HEK293 (cell line): ENCODE results near the gene EIF4E.

Source experiments
- CTCF ChIA-PET: fragments of 350-600 bp; formaldehyde crosslinking; extraction: SDS; loops from one replicate; lab custom pipeline; 2021; ENCODE audit warnings: antibody characterized with exemption; lab: Yijun Ruan, JAX
- POLR2A ChIA-PET: fragments of 300-600 bp; formaldehyde crosslinking; extraction: SDS; loops from one replicate; lab custom pipeline; 2020; ENCODE audit warnings: antibody characterized with exemption, inconsistent platforms; lab: Yijun Ruan, JAX
- H3K27ac ChIP-seq: fragments of 200-500 bp; sonication (Bioruptor generic); 2 replicates; pipeline ENCODE4 v1.5.1; 2014; ENCODE audit warnings: low read depth, low read length, control low read depth, inconsistent platforms; ENCODE audit errors: extremely low read depth
- H3K36me3 ChIP-seq, 2 experiments: fragments of 200-500 bp in 1 of 2; sonication (Bioruptor generic) in 1 of 2; 1 replicate in 1 of 2; 2 replicates in 1 of 2; pipeline ENCODE4 v1.5.1; 2014 to 2017; ENCODE audit warnings: inconsistent platforms in 2 of 2, low read length in 2 of 2; ENCODE audit not compliant: control insufficient read depth in 2 of 2, insufficient read depth in 1 of 2
- H3K4me1 ChIP-seq: fragments of 200-500 bp; sonication (Bioruptor generic); 2 replicates; pipeline ENCODE4 v1.5.1; 2014; ENCODE audit warnings: mild to moderate bottlenecking, low read length, inconsistent platforms; ENCODE audit not compliant: control insufficient read depth, insufficient read depth
- H3K4me3 ChIP-seq: 2 replicates; pipeline ENCODE4 v1.5.1; 2011; ENCODE audit warnings: low read depth, mild to moderate bottlenecking, control low read depth, low read length, moderate library complexity
- H3K9me3 ChIP-seq: fragments of 200-500 bp; sonication (Bioruptor generic); 2 replicates; pipeline ENCODE4 v1.5.1; 2014; ENCODE audit warnings: low read depth, low read length, inconsistent platforms; ENCODE audit not compliant: control insufficient read depth, insufficient read depth
- KLF1 ChIP-seq: fragments of 450-650 bp; formaldehyde crosslinking; IDR thresholded peaks from 2 replicates; pipeline ENCODE4 v1.5.1; 2016; ENCODE audit warnings: missing biosample characterization, missing genetic modification characterization
- SALL2 ChIP-seq: fragments of 450-650 bp; formaldehyde crosslinking; IDR thresholded peaks from 2 replicates; pipeline ENCODE4 v1.5.0; 2017; ENCODE audit warnings: missing biosample characterization, mild to moderate bottlenecking, missing genetic modification characterization, borderline replicate concordance
- TRIM28 ChIP-seq: IDR thresholded peaks from 2 replicates; pipeline ENCODE4 v1.6.1; 2011; ENCODE audit warnings: low read length, control low read depth, borderline replicate concordance
- ZBTB21 ChIP-seq: fragments of 450-650 bp; formaldehyde crosslinking; IDR thresholded peaks from 2 replicates; pipeline ENCODE4 v1.5.1; 2017; ENCODE audit warnings: missing biosample characterization, missing genetic modification characterization
- ZFHX2 ChIP-seq: fragments of 450-650 bp; formaldehyde crosslinking; conservative IDR thresholded peaks from 2 replicates; pipeline ENCODE4 v1.5.1; 2016; ENCODE audit warnings: missing biosample characterization, missing genetic modification characterization
- ZFP3 ChIP-seq: fragments of 450-650 bp; formaldehyde crosslinking; IDR thresholded peaks from 2 replicates; pipeline ENCODE4 v1.5.1; 2016; ENCODE audit warnings: low read depth, missing biosample characterization, missing genetic modification characterization
- ZNF169 ChIP-seq: fragments of 450-650 bp; formaldehyde crosslinking; IDR thresholded peaks from 2 replicates; pipeline ENCODE4 v1.5.1; 2016; ENCODE audit warnings: missing biosample characterization, missing genetic modification characterization
- ZNF184 ChIP-seq: fragments of 450-650 bp; IDR thresholded peaks from 2 replicates; pipeline ENCODE4 v1.5.1; 2018; ENCODE audit warnings: missing biosample characterization, mild to moderate bottlenecking, missing genetic modification characterization
- ZNF23 ChIP-seq: fragments of 450-650 bp; formaldehyde crosslinking; IDR thresholded peaks from 2 replicates; pipeline ENCODE4 v1.5.1; 2016; ENCODE audit warnings: missing biosample characterization, missing genetic modification characterization, borderline replicate concordance
- ZNF302 ChIP-seq: fragments of 450-650 bp; formaldehyde crosslinking; IDR thresholded peaks from 2 replicates; pipeline ENCODE4 v1.5.1; 2016; ENCODE audit warnings: missing biosample characterization, missing genetic modification characterization, low read depth
- ZNF433 ChIP-seq: fragments of 450-650 bp; formaldehyde crosslinking; IDR thresholded peaks from 2 replicates; pipeline ENCODE4 v1.5.1; 2016; ENCODE audit warnings: missing biosample characterization, missing genetic modification characterization, low read depth
- ZNF48 ChIP-seq: fragments of 450-650 bp; formaldehyde crosslinking; IDR thresholded peaks from 2 replicates; pipeline ENCODE4 v1.5.1; 2016; ENCODE audit warnings: missing biosample characterization, missing genetic modification characterization
- ZNF501 ChIP-seq: fragments of 450-650 bp; formaldehyde crosslinking; IDR thresholded peaks from 2 replicates; pipeline ENCODE4 v1.5.1; 2016; ENCODE audit warnings: missing biosample characterization, missing genetic modification characterization
- ZNF514 ChIP-seq: fragments of 450-650 bp; formaldehyde crosslinking; IDR thresholded peaks from 2 replicates; pipeline ENCODE4 v1.5.1; 2016; ENCODE audit warnings: missing biosample characterization, missing genetic modification characterization
- ZNF548 ChIP-seq: fragments of 450-650 bp; formaldehyde crosslinking; IDR thresholded peaks from 2 replicates; pipeline ENCODE4 v1.5.1; 2016; ENCODE audit warnings: missing biosample characterization, missing genetic modification characterization
- ZNF621 ChIP-seq: fragments of 450-650 bp; formaldehyde crosslinking; IDR thresholded peaks from 2 replicates; pipeline ENCODE4 v1.5.1; 2017; ENCODE audit warnings: missing biosample characterization, missing genetic modification characterization
- ZNF654 ChIP-seq: fragments of 450-650 bp; formaldehyde crosslinking; IDR thresholded peaks from 2 replicates; pipeline ENCODE4 v1.5.1; 2016; ENCODE audit warnings: low read depth, missing biosample characterization, missing genetic modification characterization
- ZNF692 ChIP-seq: fragments of 450-650 bp; formaldehyde crosslinking; IDR thresholded peaks from 2 replicates; pipeline ENCODE4 v1.5.1; 2016; ENCODE audit warnings: missing biosample characterization, missing genetic modification characterization
- ZNF704 ChIP-seq: fragments of 450-650 bp; formaldehyde crosslinking; IDR thresholded peaks from 2 replicates; pipeline ENCODE4 v1.5.1; 2016; ENCODE audit warnings: missing biosample characterization, missing genetic modification characterization
- ZNF768 ChIP-seq: fragments of 450-650 bp; formaldehyde crosslinking; IDR thresholded peaks from 2 replicates; pipeline ENCODE4 v1.5.1; 2018; ENCODE audit warnings: missing biosample characterization, mild to moderate bottlenecking, missing genetic modification characterization
- ZNF792 ChIP-seq: fragments of 450-650 bp; formaldehyde crosslinking; IDR thresholded peaks from 2 replicates; pipeline ENCODE4 v1.5.1; 2016; ENCODE audit warnings: missing biosample characterization, missing genetic modification characterization
- ZNF843 ChIP-seq: fragments of 450-650 bp; formaldehyde crosslinking; IDR thresholded peaks from 2 replicates; pipeline ENCODE4 v1.5.1; 2016; ENCODE audit warnings: missing biosample characterization, missing genetic modification characterization
- ZSCAN18 ChIP-seq: fragments of 450-650 bp; formaldehyde crosslinking; IDR thresholded peaks from 2 replicates; pipeline ENCODE4 v1.5.1; 2016; ENCODE audit warnings: missing biosample characterization, missing genetic modification characterization
- TF ChIP-seq, protein P1 (sequence below): fragments of 450-650 bp; formaldehyde crosslinking; IDR thresholded peaks from 2 replicates; pipeline ENCODE4 v1.5.0; 2017; ENCODE audit warnings: missing biosample characterization, missing genetic modification characterization, borderline replicate concordance

Gene EIF4E

DNA sequence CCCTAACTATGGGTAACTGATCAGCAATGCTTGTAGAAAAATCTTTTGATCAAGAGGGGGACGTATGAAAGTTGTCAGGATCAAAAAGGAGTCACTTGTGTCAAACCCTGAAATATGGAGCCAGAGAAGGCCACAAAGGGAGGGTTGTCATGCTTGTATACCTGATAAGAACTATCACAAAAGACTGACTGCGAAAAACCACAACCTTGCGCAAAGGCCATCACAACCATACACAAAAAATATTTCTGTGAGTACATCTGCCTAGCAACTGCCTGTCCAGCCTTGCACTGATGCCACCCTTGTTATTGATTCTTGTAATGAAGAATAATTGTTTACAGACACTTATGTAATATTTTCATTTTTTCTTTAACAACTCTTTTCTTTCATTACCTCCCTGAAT lies 22.8 kb upstream of the EIF4E start (continued):
- TF ChIP-seq ZSCAN18 (tag by site-specific recombination) (no peak), ZNF184 (tag by site-specific recombination) (no peak)

GRCh38 chr4:98950925-98951324 lies 22.0 kb upstream of the EIF4E start:
- ChIA-PET POLR2A (no interaction called here), CTCF (no interaction called here)
- H3K4me3 ChIP-seq, result no peak overlapping the region
- no peaks in the 10 kb centered on the region for H3K36me3 ChIP-seq
- H3K4me1 ChIP-seq, result no peaks in the 10 kb centered on the region
- no peak overlapping the region for H3K27ac ChIP-seq
- no peaks in the 10 kb centered on the region for H3K9me3 ChIP-seq
- TF ChIP-seq ZNF792 (tag by site-specific recombination), result no peak
- TF ChIP-seq ZNF433 (tag by site-specific recombination), result no peak
- TF ChIP-seq ZNF768, result no peak
- TF ChIP-seq ZNF501, result no peak
- TF ChIP-seq ZNF48 (tag by site-specific recombination), result no peak
- no peak for TF ChIP-seq ZNF23 (tag by site-specific recombination)
- no peak for TF ChIP-seq ZNF692 (tag by site-specific recombination)
- TF ChIP-seq, protein P1, sequence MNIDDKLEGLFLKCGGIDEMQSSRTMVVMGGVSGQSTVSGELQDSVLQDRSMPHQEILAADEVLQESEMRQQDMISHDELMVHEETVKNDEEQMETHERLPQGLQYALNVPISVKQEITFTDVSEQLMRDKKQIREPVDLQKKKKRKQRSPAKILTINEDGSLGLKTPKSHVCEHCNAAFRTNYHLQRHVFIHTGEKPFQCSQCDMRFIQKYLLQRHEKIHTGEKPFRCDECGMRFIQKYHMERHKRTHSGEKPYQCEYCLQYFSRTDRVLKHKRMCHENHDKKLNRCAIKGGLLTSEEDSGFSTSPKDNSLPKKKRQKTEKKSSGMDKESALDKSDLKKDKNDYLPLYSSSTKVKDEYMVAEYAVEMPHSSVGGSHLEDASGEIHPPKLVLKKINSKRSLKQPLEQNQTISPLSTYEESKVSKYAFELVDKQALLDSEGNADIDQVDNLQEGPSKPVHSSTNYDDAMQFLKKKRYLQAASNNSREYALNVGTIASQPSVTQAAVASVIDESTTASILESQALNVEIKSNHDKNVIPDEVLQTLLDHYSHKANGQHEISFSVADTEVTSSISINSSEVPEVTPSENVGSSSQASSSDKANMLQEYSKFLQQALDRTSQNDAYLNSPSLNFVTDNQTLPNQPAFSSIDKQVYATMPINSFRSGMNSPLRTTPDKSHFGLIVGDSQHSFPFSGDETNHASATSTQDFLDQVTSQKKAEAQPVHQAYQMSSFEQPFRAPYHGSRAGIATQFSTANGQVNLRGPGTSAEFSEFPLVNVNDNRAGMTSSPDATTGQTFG (tag by site-specific recombination), result no peak
- TF ChIP-seq TRIM28, result no peak
- no peak for TF ChIP-seq ZFP3 (tag by site-specific recombination)
- no peak for TF ChIP-seq ZBTB21 (tag by site-specific recombination)
- TF ChIP-seq ZFHX2 (tag by site-specific recombination), result no peak
- no peak for TF ChIP-seq ZNF514 (tag by site-specific recombination)
- TF ChIP-seq ZNF169 (tag by site-specific recombination), result no peak

GRCh38 chr4:98946359-98946758 lies 17.4 kb upstream of the EIF4E start:
- no peaks in the 10 kb centered on the region for H3K36me3 ChIP-seq
- POLR2A ChIA-PET, result no interaction called here
- H3K4me3 ChIP-seq, result no peak overlapping the region
- H3K9me3 ChIP-seq, result no peaks in the 10 kb centered on the region
- CTCF ChIA-PET, result interaction anchor here (0.6 kb wide), 2 partner anchors 120 to 479 kb away, joined by 3 read pairs; no protein-coding TSS in a partner anchor
- TF ChIP-seq KLF1 (tag by site-specific recombination), result no peak
- no peak for TF ChIP-seq ZNF704 (tag by site-specific recombination)
- TF ChIP-seq SALL2 (tag by site-specific recombination), result no peak
- TF ChIP-seq ZNF302, result no peak
- no peak for TF ChIP-seq ZNF621 (tag by site-specific recombination)
- no peak for TF ChIP-seq ZNF654 (tag by site-specific recombination)
- no peak for TF ChIP-seq ZNF548 (tag by site-specific recombination)
- TF ChIP-seq ZNF843 (tag by site-specific recombination), result no peak
- no peaks in the 10 kb centered on the region for H3K4me1 ChIP-seq
- no peak overlapping the region for H3K27ac ChIP-seq
